H1 (cell line): Measurements from ENCODE around the gene UCP2. TPM values are rescaled to one million over a fixed set of nuclear protein-coding genes. Genes with fewer than 3 reads are reported as not detected.

Experiments used
- CTCF ChIA-PET: fragments of 300-600 bp; sonication (Branson Sonifier 250); formaldehyde crosslinking; loops from one replicate; lab custom pipeline; 2021; ENCODE audit not compliant: partially characterized antibody; lab: Charles Lee
- POLR2A ChIA-PET: fragments of 300-600 bp; sonication (Branson Sonifier 250); formaldehyde crosslinking; loops from one replicate; lab custom pipeline; 2021; ENCODE audit warnings: inconsistent platforms; ENCODE audit not compliant: partially characterized antibody; lab: Charles Lee
- DNase-seq, 2 experiments: peaks; one replicate each; pipeline versions ENCODE4 v3.0.0 to v3.0.0-alpha.2; 2010 to 2022; ENCODE audit warnings: low spot score in 2 of 2, low read depth in 1 of 2, mixed read lengths in 1 of 2
- FAIRE-seq: peaks from 2 replicates; lab custom pipeline; 2011; peaks lifted over from hg19 to GRCh38; lab: Jason Lieb, UNC
- H2AFZ ChIP-seq: 2 replicates; pipeline ENCODE4 v1.8.1; 2012; ENCODE audit warnings: low read length, inconsistent platforms
- H2AK5ac ChIP-seq: 2 replicates; pipeline ENCODE4 v1.6.1; 2013; ENCODE audit warnings: low read depth, low read length
- H2BK120ac ChIP-seq: replicated peaks from 2 replicates; pipeline ENCODE3; 2013; ENCODE audit warnings: low read depth, low read length, inconsistent platforms
- H2BK12ac ChIP-seq: 2 replicates; pipeline ENCODE4 v1.6.1; 2013; ENCODE audit warnings: low read depth, low read length
- H2BK15ac ChIP-seq: 2 replicates; pipeline ENCODE4 v1.6.1; 2013; ENCODE audit warnings: low read length
- H2BK20ac ChIP-seq: 2 replicates; pipeline ENCODE4 v1.6.1; 2013; ENCODE audit warnings: low read length
- H2BK5ac ChIP-seq: 2 replicates; pipeline ENCODE4 v1.6.1; 2013; ENCODE audit warnings: low read depth, low read length
- H3K14ac ChIP-seq: 2 replicates; pipeline ENCODE4 v1.6.1; 2013; ENCODE audit warnings: inconsistent platforms; ENCODE audit not compliant: insufficient read length
- H3K18ac ChIP-seq: 2 replicates; pipeline ENCODE4 v1.6.1; 2013; ENCODE audit warnings: low read length; ENCODE audit errors: extremely low read depth
- H3K23ac ChIP-seq: 2 replicates; pipeline ENCODE4 v1.6.1; 2013; ENCODE audit warnings: inconsistent platforms; ENCODE audit not compliant: insufficient read length
- H3K23me2 ChIP-seq: 2 replicates; pipeline ENCODE4 v1.6.1; 2013; ENCODE audit warnings: low read depth, low read length
- H3K27ac ChIP-seq: 2 replicates; pipeline ENCODE4 v1.6.1; 2011; ENCODE audit warnings: low read depth, low read length, inconsistent platforms
- H3K27me3 ChIP-seq, 4 experiments: replicated peaks in 1 of 4; 1 replicate in 1 of 4; 2 replicates in 3 of 4; pipeline versions ENCODE4 v1.6.1 to v1.8.1; 2011 to 2013; ENCODE audit warnings: low read length in 3 of 4, mild to moderate bottlenecking in 3 of 4, inconsistent platforms in 2 of 4, mixed read lengths in 2 of 4, moderate library complexity in 1 of 4; ENCODE audit not compliant: control insufficient read depth in 3 of 4, insufficient read depth in 3 of 4; ENCODE audit errors: extremely low read depth in 1 of 4
- H3K36me3 ChIP-seq, 4 experiments: 2 replicates each; pipeline versions ENCODE4 v1.6.1 to v1.8.1; 2011 to 2013; ENCODE audit warnings: mild to moderate bottlenecking in 4 of 4, low read length in 3 of 4, moderate library complexity in 2 of 4, control low read depth in 1 of 4, inconsistent platforms in 1 of 4; ENCODE audit not compliant: insufficient read depth in 4 of 4, control insufficient read depth in 2 of 4
- H3K4ac ChIP-seq: replicated peaks from 2 replicates; pipeline ENCODE3; 2013; ENCODE audit warnings: low read length, low read depth, mixed read lengths, inconsistent platforms; ENCODE audit not compliant: insufficient read length
- H3K4me1 ChIP-seq, 4 experiments: replicated peaks in 1 of 4; 1 replicate in 1 of 4; 2 replicates in 3 of 4; pipeline versions ENCODE4 v1.6.1 to v1.8.1; 2011 to 2013; ENCODE audit warnings: low read length in 3 of 4, inconsistent platforms in 2 of 4, mixed read lengths in 1 of 4; ENCODE audit not compliant: insufficient read depth in 4 of 4, control insufficient read depth in 3 of 4
- H3K4me2 ChIP-seq, 2 experiments: 2 replicates each; pipeline versions ENCODE4 v1.6.1 to v1.8.1; 2011 to 2013; ENCODE audit warnings: low read depth in 2 of 2, low read length in 2 of 2, control low read depth in 1 of 2, inconsistent platforms in 1 of 2, mild to moderate bottlenecking in 1 of 2; ENCODE audit not compliant: insufficient read depth in 1 of 2
- H3K4me3 ChIP-seq, 4 experiments: fragments of 200-600, 300-600 bp in 1 of 4; sonication (generic), shearing (Covaris generic), sonication (Bioruptor Twin) in 1 of 4; 2 replicates each; pipeline versions ENCODE4 v1.5.1 to v1.8.1; 2011 to 2016; ENCODE audit warnings: low read length in 4 of 4, low read depth in 3 of 4, control low read depth in 2 of 4, inconsistent platforms in 2 of 4, mild to moderate bottlenecking in 2 of 4, mixed read lengths in 1 of 4, moderate library complexity in 1 of 4; ENCODE audit not compliant: insufficient read depth in 2 of 4; ENCODE audit errors: extremely low read depth in 1 of 4
- H3K56ac ChIP-seq: replicated peaks from 2 replicates; pipeline ENCODE3; 2013; ENCODE audit warnings: low read depth, mild to moderate bottlenecking, mixed read lengths, low read length, inconsistent platforms; ENCODE audit not compliant: insufficient read length
- H3K79me1 ChIP-seq: 2 replicates; pipeline ENCODE4 v1.6.1; 2013; ENCODE audit warnings: low read depth, low read length, control low read depth
- H3K79me2 ChIP-seq, 2 experiments: 2 replicates each; pipeline versions ENCODE4 v1.6.1 to v1.8.1; 2012 to 2013; ENCODE audit warnings: low read length in 2 of 2, mild to moderate bottlenecking in 2 of 2, inconsistent platforms in 1 of 2; ENCODE audit not compliant: insufficient read depth in 2 of 2, control insufficient read depth in 1 of 2
- H3K9ac ChIP-seq, 4 experiments: replicated peaks in 1 of 4; 1 replicate in 1 of 4; 2 replicates in 3 of 4; pipeline versions ENCODE4 v1.6.1 to v1.8.1; 2011 to 2013; ENCODE audit warnings: low read depth in 3 of 4, low read length in 3 of 4, control low read depth in 2 of 4, mild to moderate bottlenecking in 2 of 4, moderate library complexity in 2 of 4, inconsistent platforms in 1 of 4; ENCODE audit errors: extremely low read depth in 1 of 4
- H3K9me3 ChIP-seq, 2 experiments: 2 replicates each; pipeline versions ENCODE4 v1.6.1 to v1.8.1; 2012 to 2013; ENCODE audit warnings: mild to moderate bottlenecking in 2 of 2, moderate library complexity in 2 of 2, control low read depth in 1 of 2, inconsistent platforms in 1 of 2, low read depth in 1 of 2, low read length in 1 of 2, mixed read lengths in 1 of 2; ENCODE audit not compliant: insufficient read depth in 2 of 2
- H4K20me1 ChIP-seq, 2 experiments: replicated peaks in 1 of 2; 2 replicates each; pipeline versions ENCODE3 to v1.8.1; 2011 to 2013; ENCODE audit warnings: inconsistent platforms in 2 of 2, low read length in 2 of 2, mild to moderate bottlenecking in 1 of 2; ENCODE audit not compliant: insufficient read depth in 2 of 2, control insufficient read depth in 1 of 2
- H4K5ac ChIP-seq: 2 replicates; pipeline ENCODE4 v1.6.1; 2013; ENCODE audit warnings: low read length, low read depth, mixed read lengths, inconsistent platforms; ENCODE audit not compliant: insufficient read length
- H4K8ac ChIP-seq: 2 replicates; pipeline ENCODE4 v1.8.0; 2013; ENCODE audit warnings: mild to moderate bottlenecking, moderate library complexity, low read length, inconsistent platforms; ENCODE audit not compliant: insufficient read depth; ENCODE audit errors: extremely low read depth
- H4K91ac ChIP-seq: replicated peaks from 2 replicates; pipeline ENCODE3; 2013; ENCODE audit warnings: low read length, mixed read lengths, inconsistent platforms; ENCODE audit not compliant: insufficient read length
- WGBS, 2 experiments: shearing (Covaris generic) in 1 of 2; methylation state at CpG; one replicate each; pipeline versions ENCODE4 v1.1.6 to v1.1.7; 2013 to 2015; ENCODE audit warnings: low lambda C conversion rate in 2 of 2, mixed read lengths in 2 of 2, inconsistent platforms in 1 of 2, low coverage in 1 of 2, missing lambda C conversion rate in 1 of 2; ENCODE audit not compliant: insufficient replicate concordance in 2 of 2, insufficient coverage in 1 of 2, insufficient read length in 1 of 2; ENCODE audit errors: extremely low coverage in 1 of 2, missing lambda C conversion rate in 1 of 2; 5-methylcytosine and 5-hydroxymethylcytosine counted together
- polyA plus RNA-seq, 7 experiments: library from polyadenylated mRNA; depleted of rRNA in 3 of 7; stranded (reverse) in 5 of 7; unstranded in 2 of 7; fragments of >200 nt in 5 of 7; fragments of 200-250 nt in 2 of 7; gene quantifications; 1 replicate in 5 of 7; 2 replicates in 1 of 7; 4 replicates in 1 of 7; pipeline versions ENCODE4 v1.2.1 to v1.2.3, GENCODE V29; 2011 to 2013; ENCODE audit warnings: missing spikeins in 2 of 7, mixed read lengths in 2 of 7
- total RNA-seq: library from RNA; stranded (reverse); fragmentation: NEBNext Ultra II Directional; extraction: Animal tissue kit (Norgen Biotek cat#: 25700); gene quantifications from 2 replicates; pipeline ENCODE4 v1.2.1, GENCODE V29; 2021

Gene UCP2
- total and polyA plus RNA-seq, 2 of the 8 experiments (the other 6 are each of a cell fraction or from before 2014, with no cell fraction given) = 46.2 to 55.2 TPM

- Histone ChIP-seq H4K91ac (no peak overlapping the region), H3K4me1 (no peaks in the 10 kb centered on the region), H3K23ac (no peak overlapping the region), H2BK12ac (no peak overlapping the region), H3K9me3 (no peaks in the 10 kb centered on the region), H3K4me2 (no peak overlapping the region), H3K23me2 (no peaks in the 10 kb centered on the region), H3K79me1 (no peaks in the 10 kb centered on the region), H3K18ac (no peak overlapping the region), H3K27ac (no peak overlapping the region), H3K27me3 (no peaks in the 10 kb centered on the region), H2AFZ (no peak overlapping the region), H3K56ac (no peak overlapping the region), H2BK20ac (no peak overlapping the region), H3K9ac (peak overlapping the region in 1 of 4 experiments; percentile 0; a peak in 1 of 7 replicates), H4K5ac (no peak overlapping the region), H3K79me2 (no peaks in the 10 kb centered on the region), H3K36me3 (peaks cover 0 to 7% (median 0%) of the 10 kb centered on the region in 4 experiments; a peak in 2 of 8 replicates), H3K14ac (no peak overlapping the region), H2BK15ac (no peak overlapping the region), H3K4ac (no peak overlapping the region), H2AK5ac (no peak overlapping the region), H4K20me1 (no peaks in the 10 kb centered on the region), H2BK120ac (no peak overlapping the region), H2BK5ac (no peak overlapping the region), H4K8ac (no peak overlapping the region), H3K4me3 (no peak overlapping the region)
- FAIRE-seq = no peak
- CTCF ChIA-PET = interaction anchor here (1.3 kb wide), 1 partner anchor 61 kb away, joined by 3 read pairs; no protein-coding TSS in a partner anchor
- POLR2A ChIA-PET = no interaction called here
- 84% methylated on average over 6 of the region's 6 CpGs; no CpG with 5 or more reads in 1 of the 2 experiments for WGBS, 2 experiments
- DNase-seq = no peak
These were observed 39.4 kb upstream of the UCP2 start for GRCh38 chr11:74021998-74022397.
